ENCODE measurements around the gene ANKS6. TPM values are rescaled to one million over a fixed set of nuclear protein-coding genes. Genes with fewer than 3 reads are reported as not detected.

Gene ANKS6
- total RNA-seq: 19.5 and 21.4 TPM in 2 replicates

DNA sequence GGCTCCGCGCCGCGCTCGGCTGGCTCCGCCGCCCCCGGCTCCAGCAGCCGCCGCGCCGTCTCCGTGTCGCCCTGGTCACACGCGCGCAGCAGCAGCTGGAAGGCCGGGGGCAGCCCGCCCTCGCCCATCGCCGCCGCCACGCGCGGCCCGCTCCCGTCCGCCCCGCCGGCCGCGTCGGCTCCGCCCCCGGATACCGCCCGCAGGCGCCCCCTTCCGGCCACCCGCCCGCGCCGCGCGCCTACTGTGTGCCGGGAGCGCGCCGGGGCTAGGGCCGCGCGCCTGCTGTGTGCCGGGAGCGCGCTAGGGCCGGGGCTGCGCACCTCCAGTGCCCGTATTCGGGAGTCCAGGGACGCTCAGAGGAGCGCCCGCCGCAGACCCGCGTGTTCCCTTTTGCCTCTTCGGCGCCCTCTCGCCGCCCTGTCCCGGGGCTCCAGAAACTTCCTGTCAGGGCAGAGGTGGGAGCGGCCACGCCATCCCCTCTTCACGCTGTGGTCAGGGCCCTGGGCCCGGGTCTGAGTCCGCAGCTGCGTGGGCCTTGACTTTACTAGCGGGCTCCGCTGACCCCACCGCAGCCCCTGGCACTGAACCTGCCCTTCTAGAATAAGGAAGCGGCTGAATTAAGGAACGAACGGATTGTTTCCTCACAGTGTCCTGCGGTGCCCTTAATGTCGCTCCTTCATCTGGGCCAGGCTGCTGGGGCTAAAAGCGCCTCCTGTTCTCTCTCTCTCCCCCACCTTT is at the start of gene ANKS6:
ANKS6 (minus strand) TSS at position 192 of the 738 bp plus-strand sequence; CDS start at position 128, 64 bp downstream.

GRCh38 chr9:98807070-98807813 is 10.9 kb upstream of the ANKS6 start, which contains the start of gene GALNT12:
Gene GALNT12, plus strand, starts transcription at chr9:98807670. Its CDS starts 29 bp downstream, at chr9:98807699.

DNA sequence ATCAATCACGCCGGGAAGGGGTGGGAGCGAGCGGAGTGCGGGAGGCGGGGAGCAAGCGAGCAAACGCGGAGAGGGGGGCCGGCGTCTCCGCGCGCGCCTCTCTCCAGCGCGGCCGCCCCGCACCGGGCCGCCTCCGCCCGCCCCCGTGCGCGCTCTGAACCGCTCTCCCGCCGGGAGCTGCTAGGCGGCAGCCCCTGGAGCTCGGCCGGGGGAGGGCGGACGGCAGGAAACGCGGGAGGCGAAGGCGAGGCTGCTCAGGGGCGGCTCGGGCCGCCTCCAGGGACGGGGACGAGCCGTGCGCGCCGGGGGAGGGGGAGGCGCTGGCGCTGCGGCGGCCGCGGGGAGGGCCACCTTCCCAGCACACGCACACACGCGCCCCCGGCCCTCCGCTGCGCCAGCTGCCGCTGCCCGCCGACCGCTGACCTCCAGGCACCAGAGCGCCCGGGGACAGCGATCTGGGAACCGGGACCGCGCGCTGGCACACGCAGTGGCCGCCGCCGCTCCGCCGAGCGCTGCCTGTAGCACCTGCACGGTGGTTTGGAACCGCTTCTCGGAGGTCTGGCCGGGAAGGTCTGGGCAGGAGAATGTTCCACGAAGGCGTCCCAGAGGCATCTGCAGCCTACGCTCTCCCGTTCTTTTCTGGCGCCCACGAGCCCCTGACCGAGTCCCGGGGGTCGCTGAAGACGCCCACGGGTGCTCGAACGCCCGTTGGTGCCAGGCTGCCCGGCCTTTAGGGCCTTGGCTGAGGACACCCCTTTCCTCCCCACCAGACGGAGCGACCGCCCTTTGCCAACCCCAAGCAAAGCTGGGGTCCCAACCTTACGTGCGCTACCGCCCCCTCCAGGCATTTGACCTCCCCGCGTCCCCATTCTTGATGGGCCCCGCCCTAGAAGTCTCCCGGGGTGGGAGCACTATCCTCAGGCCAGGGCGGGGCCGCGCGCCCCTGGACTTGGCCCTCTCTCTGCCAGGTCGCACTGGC is 87.1 kb downstream of the ANKS6 start, which contains the start of gene GABBR2:
GABBR2 (minus strand) TSS at position 3 of the 979 bp plus-strand sequence. CDS start 198 bp downstream, outside the sequence.

Other genes with a start within 250 kb of the ANKS6 start
- 4.0 and 5.4 TPM in 2 replicates for gene GABBR2, start 87.6 kb downstream of the ANKS6 start, total RNA-seq
- gene GALNT12, start 11.1 kb upstream of the ANKS6 start, total RNA-seq: 5.5 TPM in 2 replicates
- gene COL15A1, start 147.4 kb upstream of the ANKS6 start, total RNA-seq: 2.2 and 2.4 TPM in 2 replicates